ENCODE measurements around the gene RPS28.
"Not testable (repeated sequence)": the region's sequence is repeated elsewhere in the genome, so short reads cannot be mapped to it uniquely, and the experiment has no call there.

The RPS28 gene

GRCh38 chr19:8321067-8321985 is at the start of gene RPS28, which contains the start of gene NDUFA7:
Gene RPS28, plus strand, starts transcription at chr19:8321496. Its CDS starts 35 bp downstream, at chr19:8321531.
Gene NDUFA7, minus strand, starts transcription at chr19:8321375. Its CDS starts 17 bp downstream, at chr19:8321358.
- DNase-seq, result peak; percentile 98

- not testable (repeated sequence) for DNase-seq
These were observed 44.8 kb upstream of the RPS28 start for GRCh38 chr19:8276508-8276907.

- DNase-seq, result not testable (repeated sequence)
These were observed 30.0 kb upstream of the RPS28 start for GRCh38 chr19:8291337-8291736.

- DNase-seq, result no peak
These were observed 19.0 kb upstream of the RPS28 start for GRCh38 chr19:8302357-8302691.

- DNase-seq, result no peak
These were observed 18.6 kb upstream of the RPS28 start for GRCh38 chr19:8302734-8303133.

GRCh38 chr19:8304841-8305621 is 16.3 kb upstream of the RPS28 start:
- DNase-seq, result no peak

GRCh38 chr19:8305798-8306197 is 15.5 kb upstream of the RPS28 start:
- no peak for DNase-seq

GRCh38 chr19:8306235-8307054 is 14.9 kb upstream of the RPS28 start:
- no peak for DNase-seq

GRCh38 chr19:8307400-8307964 is 13.8 kb upstream of the RPS28 start:
- peak; percentile 46 for DNase-seq

- peak; percentile 96 for DNase-seq
These were observed 13.1 kb upstream of the RPS28 start, which contains the start of gene CD320 for GRCh38 chr19:8307965-8308866. Gene CD320, minus strand, starts transcription at chr19:8308358. Its CDS starts 68 bp downstream, at chr19:8308290.

- no peak for DNase-seq
These were observed 12.4 kb upstream of the RPS28 start for GRCh38 chr19:8308891-8309291.

- DNase-seq, result no peak
These were observed 10.8 kb upstream of the RPS28 start for GRCh38 chr19:8310342-8311055.

- peak; percentile 77 for DNase-seq
These were observed 9.6 kb upstream of the RPS28 start for GRCh38 chr19:8311461-8312260.

- DNase-seq, result not testable (repeated sequence)
These were observed 6.2 kb upstream of the RPS28 start for GRCh38 chr19:8314981-8315640.

- no peak for DNase-seq
These were observed 4.8 kb upstream of the RPS28 start for GRCh38 chr19:8316351-8317125.

GRCh38 chr19:8318835-8319234 is 2.5 kb upstream of the RPS28 start:
- not testable (repeated sequence) for DNase-seq

GRCh38 chr19:8319807-8320520 is 1.3 kb upstream of the RPS28 start:
- no peak for DNase-seq

All from RPMI8226 (cell line).